ENCODE measurements around the gene EDC3.

- TF ChIP-seq POLR2AphosphoS5 (IDR thresholded peaks at IDR 0.05) = no peak
- TF ChIP-seq CTCF (IDR thresholded peaks at IDR 0.05) = no peak
- TF ChIP-seq POLR2A (IDR thresholded peaks at IDR 0.05) = no peak
- TF ChIP-seq EP300 (IDR thresholded peaks at IDR 0.05) = no peak
Measured at GRCh38 chr15:74589826-74590225, 106.0 kb downstream of the EDC3 start.

Measured in sigmoid colon (tissue), 4 donors.